ENCODE data around the gene GOLGA8O. TPM values are rescaled to one million over a fixed set of nuclear protein-coding genes. Genes with fewer than 3 reads are reported as not detected.

Gene GOLGA8O
- total RNA-seq, 1 experiment from 2014 or later, result not detected

Other genes starting within 250 kb of the GOLGA8O start
- gene GOLGA8K, start 52.3 kb downstream of the GOLGA8O start, total RNA-seq (2014; rRNA removed; shearing (Covaris generic); ENCODE audit: low replicate concordance), result 2.7 TPM in 1 of 2 replicates, not detected in the other
- gene GOLGA8N, start 137.8 kb upstream of the GOLGA8O start, total RNA-seq (2014; rRNA removed; shearing (Covaris generic); ENCODE audit: low replicate concordance), result 0.63 and 0.69 TPM in 2 replicates
- gene ARHGAP11A, start 159.9 kb upstream of the GOLGA8O start, total RNA-seq (2014; rRNA removed; shearing (Covaris generic); ENCODE audit: low replicate concordance), result 18.0 and 27.8 TPM in 2 replicates
- not detected in 2 replicates for gene SCG5, start 186.1 kb upstream of the GOLGA8O start, total RNA-seq (2014; rRNA removed; shearing (Covaris generic); ENCODE audit: low replicate concordance)